Tibial artery (tissue), 4 donors: ENCODE results near the gene RAB3A.

Experiments
- DNase-seq, 2 donors: peaks; one replicate each; pipeline ENCODE4 v3.0.0-alpha.2; 2019
- H3K27ac ChIP-seq, 2 donors: fragments of 200-600 bp; sonication (generic) in 1 of 2; 1 replicate in 1 of 2; 2 replicates in 1 of 2; pipeline ENCODE4 v1.5.1; 2018 to 2019; ENCODE audit warnings: mild to moderate bottlenecking in 1 of 2
- H3K27me3 ChIP-seq, 2 donors: fragments of 200-600 bp; sonication (generic) in 1 of 2; one replicate each; pipeline versions ENCODE4 v1.5.1 to v1.6.0; 2016 to 2019
- H3K36me3 ChIP-seq, 3 donors: fragments of 200-600 bp; sonication (generic) in 2 of 3; one replicate each; pipeline ENCODE4 v1.5.1; 2016 to 2019; ENCODE audit warnings: mild to moderate bottlenecking in 2 of 3
- H3K4me1 ChIP-seq, 4 donors: fragments of 200-600 bp; sonication (generic) in 2 of 4; 1 replicate in 3 of 4; 2 replicates in 1 of 4; pipeline ENCODE4 v1.5.1; 2016 to 2019
- H3K4me3 ChIP-seq, 2 donors: fragments of 200-600 bp; sonication (generic) in 1 of 2; 1 replicate in 1 of 2; 2 replicates in 1 of 2; pipeline ENCODE4 v1.5.1; 2018 to 2019; ENCODE audit warnings: mild to moderate bottlenecking in 2 of 2
- H3K9me3 ChIP-seq, 3 donors: fragments of 200-600 bp; sonication (generic) in 1 of 3; one replicate each; pipeline ENCODE4 v1.5.1; 2016 to 2019
- intact Hi-C: fragments of 100-400 bp; cut with DNase I; formaldehyde crosslinking; loops from one replicate; pipeline ENCODE4 v1.15.0; 2023; ENCODE audit warnings: low total_unique reads
- TF ChIP-seq, protein P1 (sequence below), 2 experiments: fragments of 200-600 bp in 1 of 2; fragments of 450-650 bp in 1 of 2; IDR thresholded peaks; one replicate each; pipeline ENCODE4 v1.5.1; 2017 to 2019; ENCODE audit warnings: antibody characterized with exemption in 2 of 2, mild to moderate bottlenecking in 1 of 2, moderate library complexity in 1 of 2

RAB3A gene

GRCh38 chr19:18226956-18227780 is 23.3 kb upstream of the RAB3A start:
- TF ChIP-seq, protein P1, sequence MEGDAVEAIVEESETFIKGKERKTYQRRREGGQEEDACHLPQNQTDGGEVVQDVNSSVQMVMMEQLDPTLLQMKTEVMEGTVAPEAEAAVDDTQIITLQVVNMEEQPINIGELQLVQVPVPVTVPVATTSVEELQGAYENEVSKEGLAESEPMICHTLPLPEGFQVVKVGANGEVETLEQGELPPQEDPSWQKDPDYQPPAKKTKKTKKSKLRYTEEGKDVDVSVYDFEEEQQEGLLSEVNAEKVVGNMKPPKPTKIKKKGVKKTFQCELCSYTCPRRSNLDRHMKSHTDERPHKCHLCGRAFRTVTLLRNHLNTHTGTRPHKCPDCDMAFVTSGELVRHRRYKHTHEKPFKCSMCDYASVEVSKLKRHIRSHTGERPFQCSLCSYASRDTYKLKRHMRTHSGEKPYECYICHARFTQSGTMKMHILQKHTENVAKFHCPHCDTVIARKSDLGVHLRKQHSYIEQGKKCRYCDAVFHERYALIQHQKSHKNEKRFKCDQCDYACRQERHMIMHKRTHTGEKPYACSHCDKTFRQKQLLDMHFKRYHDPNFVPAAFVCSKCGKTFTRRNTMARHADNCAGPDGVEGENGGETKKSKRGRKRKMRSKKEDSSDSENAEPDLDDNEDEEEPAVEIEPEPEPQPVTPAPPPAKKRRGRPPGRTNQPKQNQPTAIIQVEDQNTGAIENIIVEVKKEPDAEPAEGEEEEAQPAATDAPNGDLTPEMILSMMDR (IDR thresholded peaks at IDR 0.05) = no peak
- Histone ChIP-seq H3K9me3 (no peaks in the 10 kb centered on the region), H3K36me3 (no peaks in the 10 kb centered on the region), H3K4me3 (no peak overlapping the region), H3K27ac (no peak overlapping the region), H3K27me3 (peaks cover 0 to 80% of the 10 kb centered on the region in 2 donors), H3K4me1 (peaks cover 0 to 54% (median 36%) of the 10 kb centered on the region in 4 donors)
- DNase-seq = no peak
- intact Hi-C loops = no loop called here

DNA sequence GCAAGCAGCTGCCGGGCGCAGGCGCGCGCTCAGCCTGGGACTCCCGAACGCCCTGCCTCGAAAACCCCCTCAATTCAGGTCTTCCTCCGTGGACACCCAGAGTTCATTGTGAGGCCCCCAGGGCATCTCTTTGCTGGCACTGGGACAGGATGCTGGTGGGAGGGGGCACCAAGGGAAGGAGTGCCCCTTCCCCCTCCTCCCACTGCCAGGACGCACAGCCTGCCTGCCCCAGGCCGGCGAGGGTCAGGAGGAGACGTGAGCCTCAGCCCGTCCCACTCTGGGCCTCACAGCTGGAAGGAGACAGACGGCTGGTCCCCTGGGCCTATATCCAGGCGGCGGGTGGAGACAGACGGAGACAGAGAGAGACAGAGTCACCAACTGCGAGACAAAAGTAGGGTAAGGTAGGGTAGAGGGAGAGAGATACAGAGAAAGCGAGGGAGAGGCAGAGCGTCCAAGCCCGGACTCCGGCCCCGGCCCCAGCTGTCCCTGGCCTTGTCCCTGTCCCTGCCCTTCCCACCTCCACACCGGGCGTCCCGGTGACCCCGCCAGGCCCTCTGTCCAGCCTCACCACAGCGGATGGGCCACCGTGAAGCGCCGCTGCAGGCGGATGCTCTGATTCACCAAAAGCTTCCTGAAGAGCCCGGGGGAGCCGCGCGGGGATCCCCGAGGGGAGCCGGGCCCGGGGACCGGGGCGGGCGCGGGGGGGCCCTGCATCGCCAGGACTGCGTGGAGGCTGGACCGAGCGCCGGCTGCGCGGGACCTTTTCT is 22.0 kb upstream of the RAB3A start, which contains the start of gene PDE4C:
Gene PDE4C, minus strand, starts transcription at position 737 of the 767 bp plus-strand sequence. Its CDS starts 23 bp downstream, at position 714.
- H3K9me3 ChIP-seq = no peaks in the 10 kb centered on the region
- peaks cover 0 to 80% of the 10 kb centered on the region in 2 donors for H3K27me3 ChIP-seq
- no peaks in the 10 kb centered on the region for H3K36me3 ChIP-seq
- H3K4me3 ChIP-seq = peak within 1 kb of the TSS in 1 of 2 donors; percentile 25
- peak in 1 of 2 donors; percentile 72 for DNase-seq
- peaks cover 0 to 43% (median 31%) of the 10 kb centered on the region in 4 donors for H3K4me1 ChIP-seq
- intact Hi-C loops = no loop called here
- H3K27ac ChIP-seq = peak within 1 kb of the TSS; percentile 2 to 57
- TF ChIP-seq, protein P1 (IDR thresholded peaks at IDR 0.05) = no peak

- Histone ChIP-seq H3K36me3 (no peaks in the 10 kb centered on the region), H3K27me3 (peaks cover 0 to 81% of the 10 kb centered on the region in 2 donors), H3K27ac (peak overlapping the region; percentile 2 to 57), H3K4me3 (peak overlapping the region in 1 of 2 donors; percentile 40), H3K4me1 (peaks cover 0 to 39% (median 31%) of the 10 kb centered on the region in 4 donors), H3K9me3 (no peaks in the 10 kb centered on the region)
- intact Hi-C loops = no loop called here
- TF ChIP-seq, protein P1 (IDR thresholded peaks at IDR 0.05) = no peak
- no peak for DNase-seq
These were observed 21.5 kb upstream of the RAB3A start for GRCh38 chr19:18225355-18225701.

GRCh38 chr19:18224525-18225354 is 20.9 kb upstream of the RAB3A start:
- TF ChIP-seq, protein P1 (IDR thresholded peaks at IDR 0.05) = no peak
- peaks cover 0 to 39% (median 31%) of the 10 kb centered on the region in 4 donors for H3K4me1 ChIP-seq
- H3K36me3 ChIP-seq = no peaks in the 10 kb centered on the region
- H3K9me3 ChIP-seq = no peaks in the 10 kb centered on the region
- peaks cover 0 to 75% of the 10 kb centered on the region in 2 donors for H3K27me3 ChIP-seq
- H3K27ac ChIP-seq = peak overlapping the region; percentile 2 to 57
- H3K4me3 ChIP-seq = peak overlapping the region; percentile 40 to 43
- peak; percentile 98 to 99 for DNase-seq
- intact Hi-C loops = no loop called here
